SU-DHL-6 (cell line): Measurements from ENCODE around the gene DERL3.

Experiments
- H2AFZ ChIP-seq: fragments of 200-600 bp; sonication (generic); 2 replicates; pipeline ENCODE4 v1.6.1; 2014; ENCODE audit warnings: low read depth, mild to moderate bottlenecking, moderate library complexity, mixed read lengths, antibody characterized with exemption, low read length; ENCODE audit not compliant: severe bottlenecking
- H3F3A ChIP-seq: fragments of 200-600 bp; shearing (Covaris generic); 2 replicates; pipeline ENCODE4 v1.6.0; 2016; ENCODE audit warnings: antibody characterized with exemption, mild to moderate bottlenecking; ENCODE audit not compliant: insufficient read depth
- H3K27ac ChIP-seq: fragments of 200-600 bp; sonication (generic); 2 replicates; pipeline ENCODE4 v1.5.1; 2016; ENCODE audit warnings: low read depth, mild to moderate bottlenecking, low read length, moderate library complexity, mixed read lengths
- H3K27me3 ChIP-seq: fragments of 200-600 bp; sonication (generic), shearing (Covaris generic); 2 replicates; pipeline ENCODE4 v1.6.0; 2014; ENCODE audit warnings: mild to moderate bottlenecking, low read length
- H3K36me3 ChIP-seq: fragments of 200-600 bp; sonication (generic); 2 replicates; pipeline ENCODE4 v1.6.1; 2014; ENCODE audit warnings: mild to moderate bottlenecking, low read length, mixed read lengths
- H3K4me2 ChIP-seq: fragments of 300-600, 200-600 bp; shearing (Covaris generic), sonication (generic); 2 replicates; pipeline ENCODE4 v1.6.0; 2014; ENCODE audit warnings: low read length, low read depth, mild to moderate bottlenecking; ENCODE audit not compliant: poor library complexity, severe bottlenecking
- H3K4me3 ChIP-seq: fragments of 200-600 bp; sonication (generic); 2 replicates; pipeline ENCODE4 v1.5.1; 2014; ENCODE audit warnings: antibody characterized with exemption, low read length, mild to moderate bottlenecking, mixed read lengths; ENCODE audit not compliant: insufficient read depth, poor library complexity, severe bottlenecking
- H3K79me2 ChIP-seq: fragments of 200-600 bp; sonication (generic); 2 replicates; pipeline ENCODE4 v1.6.1; 2014; ENCODE audit warnings: mild to moderate bottlenecking, low read length, moderate library complexity; ENCODE audit not compliant: insufficient read depth
- H3K9ac ChIP-seq: fragments of 200-600 bp; sonication (generic); 2 replicates; pipeline ENCODE4 v1.7.0; 2014; ENCODE audit warnings: mild to moderate bottlenecking, low read length
- H3K9me2 ChIP-seq: fragments of 200-600 bp; sonication (generic); replicated peaks from 2 replicates; pipeline ENCODE4 v1.6.1; 2014; ENCODE audit warnings: low read length; ENCODE audit not compliant: insufficient read depth
- H3K9me3 ChIP-seq: fragments of 200-600 bp; sonication (generic); 2 replicates; pipeline ENCODE4 v1.6.1; 2014; ENCODE audit warnings: low read length, mixed read lengths; ENCODE audit not compliant: insufficient read depth
- H4K20me1 ChIP-seq: fragments of 200-600 bp; sonication (generic); 2 replicates; pipeline ENCODE4 v1.6.1; 2014; ENCODE audit warnings: low read depth, mild to moderate bottlenecking, antibody characterized with exemption, low read length, moderate library complexity, mixed read lengths
- EZH2phosphoT487 ChIP-seq: fragments of 200-600 bp; sonication (generic), shearing (Covaris generic); conservative IDR thresholded peaks from 2 replicates; pipeline ENCODE4 v1.6.1; 2018; ENCODE audit warnings: mild to moderate bottlenecking, antibody characterized with exemption, low read length, moderate library complexity, mixed read lengths
- TF ChIP-seq, protein P1 (sequence below): fragments of 200-600 bp; sonication (generic); IDR thresholded peaks from one replicate; pipeline ENCODE4 v1.5.1; 2017; ENCODE audit warnings: antibody characterized with exemption, mild to moderate bottlenecking, low read length, moderate library complexity; ENCODE audit not compliant: insufficient read depth, poor library complexity, severe bottlenecking

DERL3 gene

GRCh38 chr22:23791738-23792645, 46.8 kb downstream of the DERL3 start:
- H2AFZ ChIP-seq = no peak overlapping the region
- no peak for TF ChIP-seq EZH2phosphoT487
- TF ChIP-seq, protein P1, sequence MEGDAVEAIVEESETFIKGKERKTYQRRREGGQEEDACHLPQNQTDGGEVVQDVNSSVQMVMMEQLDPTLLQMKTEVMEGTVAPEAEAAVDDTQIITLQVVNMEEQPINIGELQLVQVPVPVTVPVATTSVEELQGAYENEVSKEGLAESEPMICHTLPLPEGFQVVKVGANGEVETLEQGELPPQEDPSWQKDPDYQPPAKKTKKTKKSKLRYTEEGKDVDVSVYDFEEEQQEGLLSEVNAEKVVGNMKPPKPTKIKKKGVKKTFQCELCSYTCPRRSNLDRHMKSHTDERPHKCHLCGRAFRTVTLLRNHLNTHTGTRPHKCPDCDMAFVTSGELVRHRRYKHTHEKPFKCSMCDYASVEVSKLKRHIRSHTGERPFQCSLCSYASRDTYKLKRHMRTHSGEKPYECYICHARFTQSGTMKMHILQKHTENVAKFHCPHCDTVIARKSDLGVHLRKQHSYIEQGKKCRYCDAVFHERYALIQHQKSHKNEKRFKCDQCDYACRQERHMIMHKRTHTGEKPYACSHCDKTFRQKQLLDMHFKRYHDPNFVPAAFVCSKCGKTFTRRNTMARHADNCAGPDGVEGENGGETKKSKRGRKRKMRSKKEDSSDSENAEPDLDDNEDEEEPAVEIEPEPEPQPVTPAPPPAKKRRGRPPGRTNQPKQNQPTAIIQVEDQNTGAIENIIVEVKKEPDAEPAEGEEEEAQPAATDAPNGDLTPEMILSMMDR = no peak
- H3K9me3 ChIP-seq = no peaks in the 10 kb centered on the region
- H3K27ac ChIP-seq = no peak overlapping the region
- no peak overlapping the region for H3K4me2 ChIP-seq
- peaks cover 6% of the 10 kb centered on the region; the same call in 1 of the 2 replicates for H4K20me1 ChIP-seq
- peaks cover 9% of the 10 kb centered on the region; the same call in 1 of the 2 replicates for H3K36me3 ChIP-seq
- H3K79me2 ChIP-seq = peaks cover 56% of the 10 kb centered on the region
- H3K4me3 ChIP-seq = no peak overlapping the region
- H3K9me2 ChIP-seq = no peaks in the 10 kb centered on the region
- H3K27me3 ChIP-seq = no peaks in the 10 kb centered on the region
- H3F3A ChIP-seq = peaks cover 16% of the 10 kb centered on the region
- no peak overlapping the region for H3K9ac ChIP-seq

- Histone ChIP-seq H3K79me2 (peaks cover 56% of the 10 kb centered on the region), H2AFZ (no peak overlapping the region), H3K9me3 (no peaks in the 10 kb centered on the region), H3K4me3 (no peak overlapping the region), H3K27me3 (no peaks in the 10 kb centered on the region), H3K36me3 (peaks cover 9% of the 10 kb centered on the region; the same call in 1 of the 2 replicates), H3F3A (peaks cover 10% of the 10 kb centered on the region), H3K4me2 (no peak overlapping the region), H3K27ac (no peak overlapping the region), H4K20me1 (peaks cover 6% of the 10 kb centered on the region; the same call in 1 of the 2 replicates), H3K9me2 (no peaks in the 10 kb centered on the region), H3K9ac (no peak overlapping the region)
- TF ChIP-seq EZH2phosphoT487 = no peak
- TF ChIP-seq, protein P1 = no peak
Observed at GRCh38 chr22:23790819-23791737, 47.7 kb downstream of the DERL3 start.

GRCh38 chr22:23789638-23790037, 49.2 kb downstream of the DERL3 start:
- H3K9me2 ChIP-seq = no peaks in the 10 kb centered on the region
- no peak overlapping the region for H3K4me2 ChIP-seq
- H4K20me1 ChIP-seq = peaks cover 6% of the 10 kb centered on the region; the same call in 1 of the 2 replicates
- no peaks in the 10 kb centered on the region for H3K27me3 ChIP-seq
- no peak overlapping the region for H3K27ac ChIP-seq
- H3K9ac ChIP-seq = no peak overlapping the region
- no peaks in the 10 kb centered on the region for H3K9me3 ChIP-seq
- no peak overlapping the region for H2AFZ ChIP-seq
- TF ChIP-seq, protein P1 = no peak
- no peak for TF ChIP-seq EZH2phosphoT487
- peaks cover 2% of the 10 kb centered on the region; the same call in 1 of the 2 replicates for H3F3A ChIP-seq
- no peak overlapping the region for H3K4me3 ChIP-seq
- peaks cover 56% of the 10 kb centered on the region for H3K79me2 ChIP-seq
- H3K36me3 ChIP-seq = peaks cover 4% of the 10 kb centered on the region; the same call in 1 of the 2 replicates
